GM18858 (cell line): ENCODE data around the gene NUDT13.
A peak's percentile ranks its signal among the peaks of the same experiment; 100 is the strongest.
"Not testable (repeated sequence)": the region's sequence is repeated elsewhere in the genome, so short reads cannot be mapped to it uniquely, and the experiment has no call there.

ENCODE experiments used
- ATAC-seq: cut with Tn5 transposase; IDR thresholded peaks from one replicate; pipeline ENCODE4 v1.9.1; 2021; ENCODE audit not compliant: unreplicated experiment

Gene NUDT13

DNA sequence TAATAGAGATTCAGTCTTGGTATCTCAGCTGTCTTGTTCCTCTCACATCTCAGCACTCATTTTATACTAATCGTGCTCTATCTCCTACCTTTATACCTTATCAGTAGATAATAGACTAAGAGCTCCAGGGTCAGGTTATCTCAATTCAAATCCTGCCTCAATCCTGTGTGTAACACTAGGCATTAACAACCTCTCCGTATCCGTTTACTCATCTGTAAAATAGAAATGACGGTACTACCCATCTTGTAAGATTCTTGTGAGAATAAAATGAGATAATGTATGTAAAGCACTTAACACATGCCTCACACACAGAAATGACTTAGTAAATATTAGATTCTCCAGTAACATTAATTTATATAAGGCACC, 13.0 kb upstream of the NUDT13 start:
- ATAC-seq = peak; percentile 3

DNA sequence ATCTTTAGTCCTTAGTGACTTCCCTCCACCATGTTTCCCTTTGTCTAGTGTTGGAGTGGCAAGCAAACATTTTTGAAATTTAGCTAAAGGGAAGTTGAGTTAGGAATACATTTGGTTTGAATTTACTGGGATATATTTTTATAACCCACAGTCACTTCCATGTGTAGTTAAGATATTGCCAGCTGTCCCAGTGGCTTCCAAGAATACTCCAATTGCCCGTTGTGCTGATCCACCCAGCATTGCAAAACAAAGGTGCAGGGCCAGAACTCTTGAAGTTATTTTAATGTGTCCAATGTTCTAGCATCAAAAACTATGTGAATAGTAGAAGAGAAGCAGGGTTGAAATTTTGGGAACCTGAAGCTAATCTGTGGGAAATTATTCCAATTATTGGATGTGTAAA, 11.1 kb upstream of the NUDT13 start:
- ATAC-seq = no peak

DNA sequence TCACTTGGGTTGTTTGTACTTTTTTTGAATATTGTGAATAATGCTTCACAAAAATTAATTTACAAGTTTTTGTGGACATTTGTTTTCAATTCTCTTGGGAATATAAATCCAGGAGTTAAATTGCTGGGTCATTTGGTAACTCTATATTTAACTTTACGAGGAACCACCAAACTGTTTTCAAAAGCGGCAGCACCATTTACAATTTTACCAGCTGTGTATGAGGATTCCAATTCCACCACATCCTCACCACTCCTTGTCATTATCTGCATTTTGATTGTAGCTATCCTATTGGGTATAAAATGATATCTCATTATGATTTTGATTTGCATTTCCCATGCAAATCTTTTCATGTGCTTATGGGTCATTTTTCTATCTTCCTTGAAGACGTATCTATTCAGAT, 4.0 kb upstream of the NUDT13 start:
- no peak for ATAC-seq

DNA sequence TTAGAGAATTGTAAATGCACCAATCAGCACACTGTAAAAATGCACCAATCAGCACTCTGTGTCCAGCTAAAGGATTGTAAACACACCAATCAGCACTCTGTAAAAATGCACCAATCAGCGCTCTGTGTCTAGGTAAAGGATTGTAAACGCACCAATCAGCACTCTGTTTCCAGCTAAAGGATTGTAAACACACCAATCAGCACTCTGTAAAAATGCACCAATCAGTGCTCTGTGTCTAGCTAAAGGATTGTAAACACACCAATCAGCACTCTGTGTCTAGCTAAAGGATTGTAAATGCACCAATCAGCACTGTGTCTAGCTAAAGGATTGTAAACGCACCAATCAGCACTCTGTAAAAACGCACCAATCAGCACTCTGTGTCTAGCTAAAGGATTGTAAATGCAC, 1.0 kb upstream of the NUDT13 start:
- ATAC-seq = not testable (repeated sequence)

DNA sequence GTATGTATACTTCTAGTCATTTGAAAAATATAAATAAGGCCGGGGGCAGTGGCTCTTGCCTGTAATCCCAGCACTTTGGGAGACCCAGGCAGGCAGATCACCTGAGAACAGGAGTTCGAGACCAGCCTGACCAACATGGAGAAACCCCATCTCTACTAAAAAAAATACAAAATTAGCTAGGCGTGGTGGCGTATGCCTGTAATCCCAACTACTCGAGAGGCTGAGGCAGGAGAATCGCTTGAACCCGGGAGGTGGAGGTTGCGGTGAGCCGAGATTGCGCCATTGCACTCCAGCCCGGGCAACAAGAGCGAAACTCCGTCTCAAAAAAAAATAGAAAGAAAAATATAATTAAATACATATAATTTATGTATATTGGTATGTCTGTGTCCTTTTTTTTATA, 1.8 kb downstream of the NUDT13 start:
- ATAC-seq = not testable (repeated sequence)

DNA sequence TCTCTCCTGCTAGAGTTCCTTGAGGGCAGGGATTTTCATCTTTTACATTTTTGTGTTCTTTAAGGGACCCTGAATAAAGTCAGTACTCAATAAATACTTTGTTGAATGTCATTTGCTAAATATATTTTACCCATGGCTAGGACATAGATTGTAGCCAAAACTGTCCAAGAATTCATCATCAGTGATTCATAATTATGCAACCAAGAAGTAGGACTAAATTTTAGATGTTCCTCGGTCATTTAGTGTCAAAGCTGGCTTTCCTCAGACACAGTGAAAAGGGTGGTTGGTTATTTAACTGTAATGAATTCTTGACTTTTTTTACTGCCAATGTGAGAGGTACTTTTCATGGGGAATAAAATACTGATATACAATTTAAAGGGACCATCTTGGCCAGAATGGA, 3.3 kb downstream of the NUDT13 start:
- no peak for ATAC-seq

DNA sequence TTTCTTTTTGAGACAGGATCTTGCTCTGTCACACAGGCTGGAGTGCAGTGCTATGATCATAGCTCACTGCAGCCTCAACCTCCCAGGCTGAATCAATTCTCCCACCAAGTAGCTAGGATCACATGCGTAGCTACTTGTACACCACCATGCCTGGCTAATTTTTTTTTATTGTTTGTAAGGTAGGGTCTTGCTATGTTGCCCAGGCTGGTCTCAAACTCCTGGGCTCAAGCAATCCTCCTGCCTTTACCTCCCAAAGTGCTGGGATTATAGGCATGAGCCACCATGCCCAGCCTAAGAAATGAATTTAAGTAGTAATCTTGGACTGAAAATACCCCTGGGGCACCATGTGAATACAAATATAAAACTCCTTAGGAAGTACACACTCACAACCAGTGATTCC, 5.8 kb downstream of the NUDT13 start:
- no peak for ATAC-seq

DNA sequence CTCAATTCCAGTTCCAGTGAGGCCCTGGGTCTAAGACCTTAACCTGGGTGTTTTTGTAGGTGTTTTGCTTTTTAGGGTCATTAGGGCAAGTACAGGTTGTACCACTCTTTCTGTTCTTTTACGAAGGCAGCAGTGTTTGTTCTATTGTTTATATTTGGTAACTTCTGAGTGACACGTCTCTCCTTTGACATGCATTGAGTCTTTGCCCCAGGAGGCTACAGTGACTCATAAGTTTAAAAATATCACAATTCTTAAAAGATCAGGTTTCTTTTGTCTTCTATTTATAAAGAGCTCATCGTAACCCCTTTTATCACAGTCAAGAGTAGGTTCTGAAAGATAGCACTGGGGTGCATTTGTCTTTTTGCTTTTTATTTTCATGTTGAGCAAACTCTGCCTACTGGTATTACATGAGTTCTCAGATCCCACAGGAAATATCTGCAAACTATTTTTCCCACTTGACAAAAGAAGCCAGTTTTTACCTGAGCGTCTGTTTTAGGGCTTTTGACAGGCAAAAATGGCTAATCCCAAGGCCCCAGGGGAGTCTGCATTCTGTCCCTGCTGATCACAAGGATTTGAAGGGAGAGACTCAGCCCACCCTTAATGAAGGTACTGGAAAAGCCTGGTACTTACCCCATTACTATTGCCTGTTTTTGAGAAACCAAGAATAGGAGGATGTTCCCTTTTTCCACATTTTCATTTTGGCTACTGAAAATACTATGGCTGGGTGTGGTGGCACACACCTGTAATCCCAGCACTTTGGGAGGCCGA, 7.9 kb downstream of the NUDT13 start:
- ATAC-seq = peak; percentile 86

DNA sequence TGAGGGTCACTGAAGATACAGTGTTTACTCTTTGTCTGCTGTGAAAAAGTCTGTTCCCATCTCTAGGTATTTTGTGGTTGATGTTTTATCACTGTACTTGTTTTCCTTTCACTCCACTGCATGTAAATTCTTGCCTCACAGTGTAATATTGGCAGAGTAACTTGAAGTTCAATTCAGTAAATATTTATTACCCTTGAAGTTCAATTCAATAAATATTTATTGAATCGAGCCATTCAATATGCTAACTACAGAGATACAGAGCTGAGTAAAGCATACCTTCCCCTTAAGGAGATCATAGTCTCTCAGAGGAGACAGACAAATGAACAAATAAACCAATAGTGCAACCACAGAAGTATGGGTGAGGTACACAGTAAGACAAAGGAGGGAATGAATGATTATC, 9.2 kb downstream of the NUDT13 start:
- ATAC-seq = no peak

DNA sequence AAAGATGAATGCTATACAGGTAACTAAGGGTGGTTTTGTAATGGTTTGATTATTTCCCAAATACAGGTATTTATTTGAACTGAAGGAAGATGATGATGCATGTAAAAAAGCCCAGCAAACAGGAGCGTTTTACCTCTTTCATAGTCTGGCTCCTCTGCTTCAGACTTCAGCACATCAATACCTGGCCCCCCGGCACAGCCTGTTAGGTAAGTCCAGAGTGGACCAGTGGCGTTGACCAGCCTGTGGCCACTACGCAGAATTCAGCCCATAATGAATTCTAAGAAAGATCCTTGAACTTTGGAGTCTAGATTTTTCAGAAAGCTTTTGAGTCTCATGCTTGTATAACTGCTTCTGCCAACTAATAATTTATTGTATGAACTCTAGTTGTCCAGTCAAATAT, 9.7 kb downstream of the NUDT13 start:
- no peak for ATAC-seq

DNA sequence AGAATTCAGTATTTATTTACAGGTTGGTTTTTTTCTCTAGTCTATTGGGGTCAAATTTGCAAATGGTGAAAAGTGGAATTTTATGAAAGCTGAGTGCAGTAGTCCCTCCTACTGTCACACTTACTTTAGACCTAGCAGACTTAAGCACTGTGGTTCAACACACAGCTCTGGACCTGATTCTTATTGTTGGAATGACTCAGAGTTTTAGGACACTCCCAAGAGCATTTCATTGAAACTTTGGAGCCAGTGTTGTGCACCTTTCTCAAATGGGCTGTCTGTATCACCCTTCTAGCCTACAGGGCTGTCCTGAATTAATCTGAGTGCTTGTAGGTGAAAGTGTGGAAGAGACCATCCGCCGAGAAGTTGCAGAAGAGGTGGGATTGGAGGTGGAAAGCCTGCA, 16.1 kb downstream of the NUDT13 start:
- ATAC-seq = no peak

DNA sequence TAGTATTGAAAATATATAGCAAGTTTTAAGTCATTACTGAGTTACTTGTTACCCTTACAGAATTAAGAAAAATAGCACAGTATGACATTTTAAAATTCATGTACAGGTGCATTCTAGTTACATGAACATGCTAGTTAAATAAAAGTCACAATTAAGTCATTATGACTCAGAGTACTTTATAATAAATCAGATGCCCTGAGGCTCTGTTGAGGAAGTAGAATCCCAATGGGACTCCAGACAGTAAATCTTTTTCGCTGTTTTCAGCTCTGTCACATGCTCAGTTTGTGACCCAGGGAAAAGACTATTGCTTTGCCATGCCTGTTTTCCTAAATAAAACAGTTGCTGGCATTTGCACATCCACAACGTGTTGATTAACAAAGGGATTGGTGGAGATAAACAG, 21.0 kb downstream of the NUDT13 start:
- ATAC-seq = no peak

DNA sequence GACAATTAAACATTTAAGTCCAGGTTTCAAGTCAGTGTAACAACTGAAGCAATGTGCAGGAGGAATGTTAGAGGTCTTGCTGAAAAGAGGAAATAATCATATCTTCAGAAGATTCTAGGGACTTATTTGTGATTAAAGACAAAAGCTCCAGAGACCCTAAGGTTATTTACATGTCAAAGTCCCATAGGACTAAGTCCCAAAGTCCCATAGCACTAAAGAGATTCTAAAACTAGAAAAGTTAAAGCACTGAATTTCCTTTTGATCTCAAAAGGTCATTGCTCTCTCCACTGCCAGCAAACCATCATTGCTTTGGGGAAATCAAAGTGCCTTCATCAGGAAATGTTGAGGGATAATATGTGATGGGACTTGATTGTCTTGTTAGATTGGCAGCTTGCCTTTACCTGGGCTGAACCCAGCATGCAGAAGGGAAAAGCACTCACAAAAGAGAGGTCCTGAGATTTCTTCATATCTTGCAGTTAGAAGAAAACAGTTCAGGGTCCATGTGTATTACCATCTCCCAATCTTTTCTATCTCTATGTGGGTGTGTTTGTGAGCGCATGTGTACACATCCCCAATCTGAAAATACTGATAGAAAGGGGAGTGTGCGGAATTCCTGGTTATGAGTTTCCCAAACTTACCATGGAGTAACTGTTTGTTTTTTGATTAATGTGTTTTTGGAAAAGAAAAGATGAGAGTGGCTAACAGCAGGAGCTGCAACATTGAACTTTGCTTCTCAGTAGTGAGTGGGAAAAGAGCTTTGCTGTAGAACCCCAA, 21.8 kb downstream of the NUDT13 start:
- no peak for ATAC-seq

DNA sequence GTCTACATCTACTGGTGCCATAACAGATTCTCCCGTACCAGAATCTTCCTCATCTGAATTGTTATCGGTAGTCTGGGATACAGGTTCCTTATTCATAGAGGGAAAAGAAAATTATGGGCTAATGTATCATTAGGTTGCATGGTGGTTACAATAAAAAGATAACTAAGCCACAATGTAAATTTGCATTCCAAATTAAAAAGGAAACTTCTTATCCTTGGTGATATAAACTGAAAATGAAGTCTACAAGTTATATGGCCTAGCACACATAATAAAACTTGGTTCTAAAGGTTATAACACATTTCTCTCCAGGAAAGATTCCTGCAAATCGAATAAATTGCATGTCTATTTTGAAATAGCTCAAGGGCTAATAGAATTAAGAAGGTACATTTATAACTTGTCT, 24.5 kb downstream of the NUDT13 start:
- ATAC-seq = no peak

DNA sequence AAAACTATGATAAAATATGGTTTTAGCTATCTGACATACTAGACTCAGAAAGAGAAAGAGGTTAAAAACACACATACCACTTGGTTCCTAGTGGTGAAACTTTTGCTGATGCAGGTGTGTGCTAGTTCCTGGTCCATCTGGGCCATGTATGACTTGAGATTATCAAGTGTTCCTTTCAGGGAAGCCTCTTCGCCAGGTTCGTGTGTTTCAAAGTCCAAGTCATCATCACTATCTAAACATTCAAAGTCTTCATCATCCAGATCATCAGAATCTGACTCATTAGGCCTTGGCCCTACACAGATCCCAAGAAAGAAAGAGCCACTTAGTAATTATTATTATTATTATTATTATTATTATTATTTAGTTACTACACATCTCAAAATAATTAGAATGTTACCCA, 26.4 kb downstream of the NUDT13 start:
- ATAC-seq = no peak

DNA sequence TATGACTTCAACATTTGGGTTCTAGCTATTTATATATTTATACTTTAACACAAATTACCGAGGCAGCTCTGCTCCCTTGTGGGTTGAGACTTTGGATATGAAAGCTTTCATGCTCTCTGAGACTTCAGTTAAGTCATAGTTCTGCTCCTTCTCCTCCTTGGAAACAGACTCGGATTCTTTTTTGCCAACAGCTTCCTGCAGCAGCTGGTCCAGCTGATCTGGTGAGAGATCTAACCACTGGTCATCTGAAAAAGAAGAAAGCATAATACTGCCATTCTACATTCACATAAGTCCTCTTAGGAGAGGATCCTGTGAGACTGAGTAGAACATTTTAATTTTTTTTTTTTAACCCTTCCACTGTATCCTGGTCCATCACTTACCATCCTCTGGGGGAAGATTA, 29.0 kb downstream of the NUDT13 start:
- no peak for ATAC-seq

DNA sequence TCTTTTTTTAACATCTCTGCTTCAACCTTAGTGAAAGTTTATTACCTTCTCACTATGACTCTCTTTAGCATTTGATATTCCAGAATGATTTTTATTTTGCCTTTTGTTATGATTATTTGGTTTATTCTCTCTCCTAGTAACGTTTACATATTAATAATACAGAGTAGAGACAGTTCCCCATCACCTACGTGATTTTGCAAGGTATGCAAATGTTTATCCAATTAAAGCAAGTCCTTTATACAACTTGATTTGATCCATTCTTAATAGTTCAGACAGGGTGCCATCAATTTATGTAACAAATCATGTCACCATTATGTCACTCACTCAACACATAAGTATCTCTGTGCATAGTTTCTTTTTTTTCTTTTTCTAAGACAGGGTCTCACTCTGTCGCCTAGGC, 31.3 kb downstream of the NUDT13 start:
- ATAC-seq = no peak

DNA sequence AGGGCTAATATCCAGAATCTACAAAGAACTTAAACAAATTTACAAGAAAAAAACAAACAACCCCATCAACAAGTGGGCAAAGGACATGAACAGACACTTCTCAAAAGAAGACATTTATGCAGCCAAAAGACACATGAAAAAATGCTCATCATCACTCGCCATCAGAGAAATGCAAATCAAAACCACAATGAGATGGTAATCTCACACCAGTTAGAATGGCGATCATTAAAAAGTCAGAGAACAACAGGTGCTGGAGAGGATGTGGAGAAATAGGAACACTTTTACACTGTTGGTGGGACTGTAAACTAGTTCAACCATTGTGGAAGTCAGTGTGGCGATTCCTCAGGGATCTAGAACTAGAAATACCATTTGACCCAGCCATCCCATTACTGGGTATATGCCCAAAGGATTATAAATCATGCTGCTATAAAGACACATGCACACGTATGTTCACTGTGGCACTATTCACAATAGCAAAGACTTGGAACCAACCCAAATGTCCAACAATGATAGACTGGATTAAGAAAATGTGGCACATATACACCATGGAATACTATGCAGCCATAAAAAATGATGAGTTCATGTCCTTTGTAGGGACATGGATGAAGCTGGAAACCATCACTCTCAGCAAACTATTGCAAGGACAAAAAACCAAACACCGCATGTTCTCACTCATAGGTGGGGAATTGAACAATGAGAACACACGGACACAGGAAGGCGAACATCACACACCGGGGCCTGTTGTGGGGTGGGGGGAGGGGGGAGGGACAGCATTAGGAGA, 40.6 kb downstream of the NUDT13 start:
- ATAC-seq = not testable (repeated sequence)

DNA sequence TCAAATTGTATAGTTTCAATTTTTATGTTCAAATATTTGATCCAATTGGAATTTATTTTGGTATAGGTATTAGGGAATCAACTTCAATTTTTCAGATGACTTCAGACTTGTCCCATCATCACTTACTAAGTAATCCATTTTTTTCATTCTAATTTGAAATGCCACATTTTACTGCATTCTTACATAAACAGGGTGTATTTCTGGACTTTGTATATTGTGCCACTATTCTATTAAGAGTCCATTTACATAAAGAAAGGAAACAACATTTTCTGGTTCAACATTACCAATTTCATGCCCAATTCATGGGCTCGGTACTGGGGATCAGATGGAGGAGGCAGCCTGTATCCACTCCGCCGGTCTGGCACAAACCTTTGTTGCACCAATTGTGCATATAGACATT, 41.8 kb downstream of the NUDT13 start:
- ATAC-seq = no peak

DNA sequence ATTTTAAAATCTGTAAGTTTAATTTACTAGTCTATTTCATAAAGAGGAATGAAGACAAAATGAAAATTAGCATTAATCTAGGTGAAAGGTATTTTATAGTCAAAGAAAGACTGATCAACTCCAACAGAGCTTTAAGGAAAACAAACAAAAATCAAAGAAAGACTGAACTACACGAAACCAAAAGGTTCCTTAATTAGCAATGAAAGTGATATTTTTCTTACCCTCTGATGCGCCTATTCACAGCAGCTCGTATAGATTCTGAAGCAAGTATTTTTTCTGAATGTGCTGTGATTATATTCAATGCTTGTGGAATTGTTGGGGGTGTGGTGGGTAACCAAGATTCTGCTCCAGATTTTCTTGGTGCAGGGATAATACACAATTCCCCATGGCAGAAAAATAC, 45.8 kb downstream of the NUDT13 start:
- no peak for ATAC-seq

DNA sequence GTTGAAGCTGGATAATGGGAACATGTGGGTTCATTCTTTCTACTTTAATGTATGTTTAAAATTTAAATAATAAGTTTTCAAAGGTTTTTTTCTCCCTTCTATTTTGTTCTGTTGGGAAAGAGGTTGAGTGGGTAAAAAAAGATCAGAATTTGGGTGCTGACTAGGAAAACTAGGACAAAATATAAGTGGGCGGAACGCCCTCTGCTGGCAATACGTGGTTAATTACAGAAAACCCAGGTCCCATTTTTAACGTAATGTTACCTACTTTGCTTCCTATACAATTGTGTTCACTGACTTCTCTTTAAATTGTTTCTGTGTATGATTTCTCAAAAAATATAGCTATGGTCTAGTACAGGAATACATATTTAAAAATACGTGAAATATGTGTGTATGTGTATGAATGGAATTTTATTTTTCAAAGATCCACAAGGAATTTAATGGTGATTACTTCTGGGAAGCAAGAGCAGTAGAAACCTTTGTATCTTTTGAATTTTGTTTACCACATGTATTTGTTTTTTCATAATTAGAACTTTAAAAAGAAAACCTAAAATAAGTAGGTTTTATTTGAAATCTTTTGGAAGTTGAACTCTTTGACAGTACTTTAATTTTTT, 48.9 kb downstream of the NUDT13 start:
- ATAC-seq = no peak
